Effector CD8-positive, alpha-beta T cell (primary cell): Measurements from ENCODE around the gene TEX264.

Experiments used
- DNase-seq: peaks from one replicate; lab custom pipeline; 2025; lab: John Stamatoyannopoulos, UW

Gene TEX264

GRCh38 chr3:51698209-51698608 is 27.2 kb downstream of the TEX264 start:
- DNase-seq, result no peak

GRCh38 chr3:51700403-51700802 is 29.4 kb downstream of the TEX264 start:
- no peak for DNase-seq

DNA sequence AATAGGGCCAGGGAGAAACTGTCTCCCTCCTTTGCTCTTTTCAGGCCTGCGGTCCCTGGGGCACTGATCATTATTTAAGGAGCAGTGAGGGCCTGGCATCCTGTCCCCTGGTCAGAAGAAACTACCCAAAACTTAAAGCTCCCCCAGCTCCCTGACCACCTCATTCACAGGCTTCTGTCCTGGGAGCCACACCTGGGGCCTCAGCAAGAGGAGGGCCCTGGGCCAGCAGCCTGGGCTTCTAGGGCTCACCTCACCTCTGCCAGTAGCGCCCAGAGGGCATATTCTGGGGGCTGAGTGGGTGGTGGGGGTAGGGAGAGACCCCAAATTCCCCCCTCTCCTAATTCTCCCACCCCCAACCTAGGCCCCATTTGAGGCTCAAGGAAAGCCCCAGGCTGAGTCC is 31.1 kb downstream of the TEX264 start:
- DNase-seq, result no peak

DNA sequence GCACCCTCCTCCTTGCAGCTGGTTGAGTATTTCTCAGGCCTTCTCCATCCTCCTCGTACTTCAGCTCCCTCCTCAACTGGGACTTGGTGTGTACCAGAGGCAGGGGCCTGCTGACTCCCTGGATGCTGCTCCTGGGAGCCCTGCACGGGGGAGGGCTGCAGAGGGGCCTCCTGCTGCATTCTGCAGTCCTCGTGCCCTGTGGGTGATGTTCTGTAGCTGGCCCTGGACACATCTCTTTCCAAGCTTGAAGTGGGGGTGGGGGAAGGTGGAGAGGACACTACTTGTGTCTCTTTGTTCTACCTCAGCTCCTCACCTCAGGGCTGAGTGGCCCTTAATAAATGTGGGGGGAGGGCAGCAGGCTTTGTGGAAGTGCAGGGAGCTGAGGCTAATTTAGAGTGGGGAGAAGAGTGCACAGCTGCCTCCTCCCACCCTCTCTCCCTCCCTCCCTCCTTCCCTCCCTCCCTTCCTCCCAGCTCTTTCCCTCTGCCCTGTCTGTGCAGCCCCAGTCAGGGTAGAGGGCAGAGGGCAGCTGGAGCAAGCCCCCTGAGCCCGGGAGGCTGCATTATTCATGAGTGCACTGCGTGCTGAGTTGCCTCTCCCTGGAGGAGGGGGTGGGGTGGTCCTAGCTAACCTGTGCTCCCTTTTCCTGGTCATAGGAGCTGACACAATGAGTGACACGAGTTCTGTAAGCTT is 32.2 kb downstream of the TEX264 start:
- no peak for DNase-seq

GRCh38 chr3:51703761-51704510 is 32.9 kb downstream of the TEX264 start:
- no peak for DNase-seq

DNA sequence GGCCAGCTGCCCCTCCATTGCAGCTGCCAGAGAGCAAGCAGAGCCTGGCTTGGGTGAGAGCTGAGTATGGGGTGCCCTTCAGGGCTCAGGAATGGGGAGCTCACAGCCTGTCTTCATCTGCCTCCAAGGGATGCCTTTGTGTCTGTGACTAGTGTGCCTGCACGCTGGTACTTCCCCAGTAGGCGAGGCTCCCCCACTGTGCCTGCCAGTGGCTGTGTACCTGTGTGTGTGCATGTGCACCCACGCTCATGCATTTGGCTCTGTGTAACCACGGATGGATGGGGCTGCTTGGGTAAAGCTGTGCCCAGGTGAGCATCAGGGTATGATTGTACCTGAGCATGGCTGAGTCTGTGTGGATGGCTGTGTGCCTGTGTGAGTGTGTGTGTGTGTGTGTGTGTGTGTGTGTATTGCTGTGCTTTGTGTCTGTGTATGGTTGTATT is 33.5 kb downstream of the TEX264 start:
- DNase-seq, result no peak

DNA sequence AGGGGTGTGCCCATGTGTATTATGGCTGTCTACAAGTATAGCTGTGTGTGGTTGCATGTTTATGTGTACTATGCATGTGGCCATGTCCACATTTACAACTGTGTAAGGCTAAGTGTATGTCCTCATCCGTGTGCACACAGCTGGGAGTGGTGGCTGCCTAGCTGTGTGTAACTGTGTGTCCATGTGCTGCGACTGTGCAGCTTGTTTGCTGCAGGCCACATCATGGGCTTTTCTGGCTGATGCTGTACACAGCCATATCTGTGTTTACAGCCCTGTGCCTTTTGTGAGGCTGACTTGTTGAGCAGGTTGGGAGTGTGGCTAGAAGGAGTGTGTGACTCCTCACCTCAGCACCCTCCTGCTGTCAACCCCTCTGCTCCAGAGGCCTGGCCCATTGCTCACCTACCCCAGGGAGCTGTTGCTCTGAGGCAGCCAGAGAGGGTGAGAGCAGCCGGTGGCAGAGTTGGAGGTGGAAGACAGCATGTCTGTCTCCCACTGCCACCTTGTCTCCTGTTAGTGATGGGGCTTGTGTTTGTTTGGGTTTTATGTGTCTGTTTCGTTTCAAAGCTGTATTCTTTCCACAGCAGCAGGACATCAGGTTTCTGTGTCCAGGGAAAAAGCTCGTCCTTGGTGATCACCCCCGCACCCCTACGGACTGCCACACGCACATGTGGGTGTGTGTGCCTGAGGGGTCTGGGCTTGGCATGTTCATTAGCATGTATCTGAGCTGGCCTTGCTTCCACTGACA is 34.4 kb downstream of the TEX264 start:
- DNase-seq, result no peak

DNA sequence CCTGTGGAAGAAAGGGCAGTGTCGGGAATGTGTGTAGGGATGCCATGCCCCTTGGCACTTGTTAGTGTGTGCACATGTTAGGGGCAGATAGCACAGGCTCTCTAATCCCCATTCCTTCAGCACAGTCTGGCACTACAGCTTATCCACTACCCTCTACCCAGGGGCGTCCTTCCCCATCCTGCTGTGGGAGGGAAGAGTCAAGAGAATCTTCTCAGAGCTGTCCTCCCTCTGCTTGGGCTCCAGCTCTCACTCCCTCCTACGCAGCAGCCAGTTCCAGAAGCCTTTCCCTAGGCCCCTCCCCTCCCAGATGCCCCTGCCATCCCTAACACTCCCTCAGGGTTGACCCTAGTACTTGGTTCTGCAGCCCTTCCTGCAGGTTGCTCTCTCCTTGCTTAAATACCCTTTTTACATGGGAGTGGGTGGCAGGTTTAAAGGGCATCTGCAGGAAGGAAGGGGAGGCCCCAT is 35.0 kb downstream of the TEX264 start:
- DNase-seq, result no peak

DNA sequence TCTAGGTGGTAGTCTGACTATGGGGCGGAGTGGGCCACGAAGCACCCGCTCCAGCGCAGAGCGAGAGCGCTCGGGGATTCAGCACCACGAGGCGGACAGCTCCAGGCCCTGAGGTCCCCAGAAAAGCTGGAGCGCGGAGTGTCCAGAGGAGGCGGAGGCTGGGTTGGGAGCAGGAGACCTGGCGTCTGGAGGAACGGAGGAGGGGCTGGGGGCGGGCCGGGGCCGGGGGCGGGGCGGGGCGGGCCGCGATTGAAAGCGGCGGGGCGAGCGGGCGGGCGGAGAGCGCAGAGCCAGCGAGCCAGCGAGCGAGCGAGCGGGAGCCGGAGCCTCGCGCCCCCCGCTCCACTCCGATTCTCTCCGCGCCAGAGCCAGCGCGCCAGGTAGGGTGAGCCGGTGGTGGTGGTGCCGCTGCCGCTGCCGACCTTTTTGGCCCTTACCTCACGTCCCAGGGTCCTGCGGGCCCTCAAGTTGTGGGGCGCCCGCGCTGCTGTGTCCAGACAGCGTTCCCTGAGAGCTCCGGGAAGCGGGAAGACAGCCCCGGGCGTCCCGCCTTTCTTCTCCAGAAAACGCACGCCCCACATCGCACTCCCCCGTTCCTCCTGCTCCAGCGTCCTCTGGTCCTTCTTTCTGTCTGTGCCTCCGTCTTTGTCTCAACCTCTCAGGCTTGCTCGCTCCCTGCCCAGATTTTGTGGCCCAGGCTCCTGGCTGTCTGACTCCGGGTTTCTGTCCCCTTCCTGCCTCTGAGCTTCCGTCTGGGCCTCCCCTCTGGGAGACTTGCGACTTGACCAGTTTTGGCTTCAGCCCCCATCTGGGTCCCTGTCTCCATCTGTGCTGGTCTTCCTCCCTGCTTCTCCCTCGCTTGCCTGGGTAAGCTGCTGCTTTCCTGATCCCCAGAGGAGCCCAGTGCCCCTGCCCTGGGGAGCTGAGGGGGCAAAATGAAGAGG is 36.0 kb downstream of the TEX264 start, which contains the start of gene GRM2:
GRM2 (plus strand) TSS at position 281 of the 944 bp plus-strand sequence. CDS start 1,916 bp downstream, outside the sequence.
- DNase-seq, result no peak

DNA sequence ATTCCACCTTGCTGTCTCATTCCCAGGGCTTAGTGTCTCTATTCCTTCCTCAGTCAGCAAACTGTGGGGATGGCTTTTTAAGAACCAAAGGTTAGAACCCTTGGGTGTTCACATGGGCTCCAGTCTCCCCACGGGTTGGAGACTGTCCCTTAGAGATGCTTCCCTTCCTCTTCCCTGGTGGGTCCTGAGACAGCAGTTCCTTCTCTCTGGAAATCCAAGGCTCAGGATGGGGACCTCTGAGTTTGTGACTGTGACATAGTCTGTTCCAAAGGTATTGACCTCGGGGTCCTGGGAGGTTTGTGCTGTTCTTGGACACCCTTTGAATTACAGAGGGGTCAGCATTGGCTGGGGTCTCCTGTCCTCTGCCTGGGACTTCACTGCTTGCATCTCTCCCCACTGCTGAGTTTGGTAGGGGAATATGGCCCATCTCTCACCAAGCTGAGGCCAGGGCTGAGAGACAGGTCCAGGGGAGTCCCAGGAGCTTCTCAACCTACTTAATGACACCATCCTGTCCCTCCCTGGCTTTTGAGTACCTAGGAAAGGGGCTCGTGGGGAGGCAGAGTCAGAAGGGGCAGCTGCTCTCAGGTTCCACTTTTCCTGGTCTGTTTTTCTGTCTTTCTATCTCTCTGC is 37.3 kb downstream of the TEX264 start:
- no peak for DNase-seq

DNA sequence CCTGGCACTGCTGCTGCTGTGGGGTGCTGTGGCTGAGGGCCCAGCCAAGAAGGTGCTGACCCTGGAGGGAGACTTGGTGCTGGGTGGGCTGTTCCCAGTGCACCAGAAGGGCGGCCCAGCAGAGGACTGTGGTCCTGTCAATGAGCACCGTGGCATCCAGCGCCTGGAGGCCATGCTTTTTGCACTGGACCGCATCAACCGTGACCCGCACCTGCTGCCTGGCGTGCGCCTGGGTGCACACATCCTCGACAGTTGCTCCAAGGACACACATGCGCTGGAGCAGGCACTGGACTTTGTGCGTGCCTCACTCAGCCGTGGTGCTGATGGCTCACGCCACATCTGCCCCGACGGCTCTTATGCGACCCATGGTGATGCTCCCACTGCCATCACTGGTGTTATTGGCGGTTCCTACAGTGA is 38.0 kb downstream of the TEX264 start:
- no peak for DNase-seq

GRCh38 chr3:51709675-51710074 is 38.6 kb downstream of the TEX264 start:
- no peak for DNase-seq

GRCh38 chr3:51710631-51711351 is 39.7 kb downstream of the TEX264 start:
- no peak for DNase-seq

GRCh38 chr3:51711352-51712037 is 40.4 kb downstream of the TEX264 start:
- no peak for DNase-seq

DNA sequence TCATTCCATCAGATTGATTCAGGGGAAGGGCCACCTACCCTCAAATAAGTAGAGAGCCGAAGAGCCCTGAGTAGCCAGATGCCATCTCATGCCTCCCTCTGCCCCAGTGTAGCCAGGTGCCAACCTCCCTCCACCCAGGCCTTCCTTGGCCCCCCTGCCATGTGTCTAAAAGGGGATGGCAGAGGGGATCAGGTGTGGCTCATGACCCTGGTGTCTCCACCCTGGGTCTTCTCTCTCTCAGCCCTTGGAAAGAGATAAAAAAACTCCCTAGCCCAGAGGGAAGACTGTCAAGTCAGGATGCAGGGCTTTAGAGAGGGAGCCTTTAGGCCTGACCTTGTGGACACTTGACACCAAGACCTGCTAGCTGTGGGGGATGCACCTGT is 41.0 kb downstream of the TEX264 start:
- DNase-seq, result no peak

DNA sequence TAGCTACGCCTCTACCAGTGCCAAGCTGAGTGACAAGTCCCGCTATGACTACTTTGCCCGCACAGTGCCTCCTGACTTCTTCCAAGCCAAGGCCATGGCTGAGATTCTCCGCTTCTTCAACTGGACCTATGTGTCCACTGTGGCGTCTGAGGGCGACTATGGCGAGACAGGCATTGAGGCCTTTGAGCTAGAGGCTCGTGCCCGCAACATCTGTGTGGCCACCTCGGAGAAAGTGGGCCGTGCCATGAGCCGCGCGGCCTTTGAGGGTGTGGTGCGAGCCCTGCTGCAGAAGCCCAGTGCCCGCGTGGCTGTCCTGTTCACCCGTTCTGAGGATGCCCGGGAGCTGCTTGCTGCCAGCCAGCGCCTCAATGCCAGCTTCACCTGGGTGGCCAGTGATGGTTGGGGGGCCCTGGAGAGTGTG is 41.5 kb downstream of the TEX264 start:
- DNase-seq, result no peak

- no peak for DNase-seq
Observed at GRCh38 chr3:51712963-51713362, 41.9 kb downstream of the TEX264 start.

GRCh38 chr3:51715231-51715976 is 44.4 kb downstream of the TEX264 start:
- no peak for DNase-seq

DNA sequence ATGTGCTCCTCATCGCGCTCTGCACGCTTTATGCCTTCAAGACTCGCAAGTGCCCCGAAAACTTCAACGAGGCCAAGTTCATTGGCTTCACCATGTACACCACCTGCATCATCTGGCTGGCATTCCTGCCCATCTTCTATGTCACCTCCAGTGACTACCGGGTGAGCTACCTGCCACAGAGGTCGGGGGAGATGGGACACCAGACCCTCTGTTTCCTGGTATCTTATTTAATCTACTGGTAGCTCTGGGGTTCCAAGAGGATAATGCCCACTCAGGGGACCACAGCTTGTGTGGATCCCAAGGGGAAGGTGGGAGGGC is 44.9 kb downstream of the TEX264 start:
- DNase-seq, result no peak
